Measurements from ENCODE around the gene DST. TPM values are rescaled to one million over a fixed set of nuclear protein-coding genes. Genes with fewer than 3 reads are reported as not detected.
A peak's percentile ranks its signal among the peaks of the same experiment; 100 is the strongest.

The DST gene
- total RNA-seq, 1 experiment from 2014 or later = 76.0 TPM

- CTCF ChIA-PET = no interaction called here
- H3K27ac Mint-ChIP-seq (ENCODE audit: unreplicated experiment) = no peak overlapping the region
- TF ChIP-seq, protein P1, sequence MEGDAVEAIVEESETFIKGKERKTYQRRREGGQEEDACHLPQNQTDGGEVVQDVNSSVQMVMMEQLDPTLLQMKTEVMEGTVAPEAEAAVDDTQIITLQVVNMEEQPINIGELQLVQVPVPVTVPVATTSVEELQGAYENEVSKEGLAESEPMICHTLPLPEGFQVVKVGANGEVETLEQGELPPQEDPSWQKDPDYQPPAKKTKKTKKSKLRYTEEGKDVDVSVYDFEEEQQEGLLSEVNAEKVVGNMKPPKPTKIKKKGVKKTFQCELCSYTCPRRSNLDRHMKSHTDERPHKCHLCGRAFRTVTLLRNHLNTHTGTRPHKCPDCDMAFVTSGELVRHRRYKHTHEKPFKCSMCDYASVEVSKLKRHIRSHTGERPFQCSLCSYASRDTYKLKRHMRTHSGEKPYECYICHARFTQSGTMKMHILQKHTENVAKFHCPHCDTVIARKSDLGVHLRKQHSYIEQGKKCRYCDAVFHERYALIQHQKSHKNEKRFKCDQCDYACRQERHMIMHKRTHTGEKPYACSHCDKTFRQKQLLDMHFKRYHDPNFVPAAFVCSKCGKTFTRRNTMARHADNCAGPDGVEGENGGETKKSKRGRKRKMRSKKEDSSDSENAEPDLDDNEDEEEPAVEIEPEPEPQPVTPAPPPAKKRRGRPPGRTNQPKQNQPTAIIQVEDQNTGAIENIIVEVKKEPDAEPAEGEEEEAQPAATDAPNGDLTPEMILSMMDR (IDR thresholded peaks at IDR 0.05; ENCODE audit: insufficient read depth in 1 of 2, low read depth in 1 of 2, low read length in 1 of 2, severe bottlenecking in 1 of 2, unreplicated experiment in 1 of 2) = no peak
- H3K4me3 ChIP-seq (ENCODE audit: low read depth, low read length) = no peak overlapping the region
- no peaks in the 10 kb centered on the region for H3K9me3 Mint-ChIP-seq (ENCODE audit: unreplicated experiment)
- peaks cover 23% of the 10 kb centered on the region for H3K36me3 Mint-ChIP-seq (ENCODE audit: insufficient read depth, unreplicated experiment)
- BruUV-seq (replicated peaks) = no TSS peak
- POLR2A ChIA-PET = interaction anchor here (0.6 kb wide), 1 partner anchor 129 kb away, joined by 4 read pairs; no protein-coding TSS in a partner anchor
- DNase-seq = no peak
- H3K9me3 ChIP-seq = no peaks in the 10 kb centered on the region
- no peaks in the 10 kb centered on the region for H3K27me3 Mint-ChIP-seq (ENCODE audit: insufficient read depth, unreplicated experiment)
- no peak overlapping the region for H3K4me3 Mint-ChIP-seq (ENCODE audit: unreplicated experiment)
- intact Hi-C loops (cut with micrococcal nuclease; ENCODE audit: unreplicated experiment) = loop anchor here (2.0 to 5.0 kb wide), 3 partner anchors 108 to 125 kb away; no protein-coding TSS in a partner anchor
- peaks cover 2% of the 10 kb centered on the region; the same call in 1 of the 2 replicates for H3K36me3 ChIP-seq (ENCODE audit: control insufficient read depth, insufficient read depth, low read length)
- no peaks in the 10 kb centered on the region for H3K27me3 ChIP-seq (replicated peaks; ENCODE audit: control insufficient read depth, insufficient read depth, low read length)
- peaks cover 20% of the 10 kb centered on the region for H3K4me1 ChIP-seq
- H3K4me1 Mint-ChIP-seq (ENCODE audit: low read depth, unreplicated experiment) = peaks cover 12% of the 10 kb centered on the region
These were observed 158.8 kb downstream of the DST start for GRCh38 chr6:56483929-56484328.

DNA sequence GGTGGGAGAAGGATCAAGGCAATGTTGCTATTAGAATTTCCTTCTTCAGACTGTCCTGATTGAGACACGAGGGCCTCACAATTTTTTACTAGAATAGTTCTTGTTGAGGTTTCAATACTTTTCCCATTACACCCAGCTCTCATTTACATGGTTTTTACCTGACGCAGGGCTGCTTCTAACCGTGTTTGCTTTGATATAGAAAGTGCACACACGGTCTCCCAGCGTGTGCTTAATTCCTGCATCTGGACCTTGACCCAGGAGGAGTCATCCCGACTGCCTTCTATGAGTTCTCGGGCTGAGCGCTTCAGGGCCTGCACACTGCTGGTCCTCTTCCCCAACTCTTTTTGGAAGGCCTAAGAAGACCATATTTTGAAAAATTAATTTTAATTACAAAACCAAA, 160.2 kb downstream of the DST start:
- no TSS peak for BruUV-seq (replicated peaks)
- peak; percentile 51 to 52 for DNase-seq
- TF ChIP-seq, protein P1 (IDR thresholded peaks at IDR 0.05; ENCODE audit: insufficient read depth in 1 of 2, low read depth in 1 of 2, low read length in 1 of 2, severe bottlenecking in 1 of 2, unreplicated experiment in 1 of 2) = no peak
- Mint-ChIP-seq H3K36me3 (ENCODE audit: insufficient read depth, unreplicated experiment) (peaks cover 33% of the 10 kb centered on the region), H3K27ac (ENCODE audit: unreplicated experiment) (peak overlapping the region; percentile 48), H3K9me3 (ENCODE audit: unreplicated experiment) (no peaks in the 10 kb centered on the region), H3K27me3 (ENCODE audit: insufficient read depth, unreplicated experiment) (no peaks in the 10 kb centered on the region), H3K4me3 (ENCODE audit: unreplicated experiment) (peak overlapping the region; percentile 63), H3K4me1 (ENCODE audit: low read depth, unreplicated experiment) (peaks cover 12% of the 10 kb centered on the region)
- peaks cover 2% of the 10 kb centered on the region; the same call in 1 of the 2 replicates for H3K36me3 ChIP-seq (ENCODE audit: control insufficient read depth, insufficient read depth, low read length)
- POLR2A ChIA-PET = no interaction called here
- no peaks in the 10 kb centered on the region for H3K9me3 ChIP-seq
- H3K4me1 ChIP-seq = peaks cover 20% of the 10 kb centered on the region
- no peaks in the 10 kb centered on the region for H3K27me3 ChIP-seq (replicated peaks; ENCODE audit: control insufficient read depth, insufficient read depth, low read length)
- intact Hi-C loops (cut with micrococcal nuclease; ENCODE audit: unreplicated experiment) = loop anchor here (2.0 to 5.0 kb wide), 3 partner anchors 110 to 124 kb away; no protein-coding TSS in a partner anchor
- CTCF ChIA-PET = no interaction called here
- H3K4me3 ChIP-seq (ENCODE audit: low read depth, low read length) = no peak overlapping the region

DNA sequence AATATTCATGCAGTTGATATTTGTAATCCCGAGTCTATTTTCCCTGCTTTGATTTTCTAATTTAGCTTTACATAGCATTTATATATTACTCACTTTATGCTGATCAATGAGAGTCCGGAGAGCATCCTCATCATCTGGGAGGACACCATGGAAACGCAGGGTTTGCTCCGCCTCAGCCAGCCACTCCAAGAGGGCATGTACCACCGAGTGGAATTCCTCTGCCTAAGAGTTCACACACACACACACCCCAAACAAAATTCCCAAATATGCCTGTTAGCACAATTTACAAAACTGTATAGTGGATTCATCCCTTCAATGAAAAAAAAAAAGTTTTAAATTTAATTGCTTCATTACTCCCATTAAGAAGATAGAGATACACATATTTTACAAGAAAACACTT, 160.7 kb downstream of the DST start:
- CTCF ChIA-PET = no interaction called here
- no peak overlapping the region for H3K4me3 ChIP-seq (ENCODE audit: low read depth, low read length)

More for the DNA sequence above, 160.7 kb downstream of the DST start:
- DNase-seq = no peak
- H3K4me3 Mint-ChIP-seq (ENCODE audit: unreplicated experiment) = no peak overlapping the region
- no peak overlapping the region for H3K27ac Mint-ChIP-seq (ENCODE audit: unreplicated experiment)
- TF ChIP-seq, protein P1 (IDR thresholded peaks at IDR 0.05; ENCODE audit: insufficient read depth in 1 of 2, low read depth in 1 of 2, low read length in 1 of 2, severe bottlenecking in 1 of 2, unreplicated experiment in 1 of 2) = no peak
- H3K36me3 Mint-ChIP-seq (ENCODE audit: insufficient read depth, unreplicated experiment) = peaks cover 33% of the 10 kb centered on the region
- H3K36me3 ChIP-seq (ENCODE audit: control insufficient read depth, insufficient read depth, low read length) = peaks cover 2% of the 10 kb centered on the region; the same call in 1 of the 2 replicates
- no peaks in the 10 kb centered on the region for H3K9me3 Mint-ChIP-seq (ENCODE audit: unreplicated experiment)
- no peaks in the 10 kb centered on the region for H3K27me3 ChIP-seq (replicated peaks; ENCODE audit: control insufficient read depth, insufficient read depth, low read length)
- H3K4me1 ChIP-seq = peaks cover 20% of the 10 kb centered on the region
- POLR2A ChIA-PET = no interaction called here
- no peaks in the 10 kb centered on the region for H3K9me3 ChIP-seq
- intact Hi-C loops (cut with micrococcal nuclease; ENCODE audit: unreplicated experiment) = loop anchor here (2.0 to 5.0 kb wide), 3 partner anchors 110 to 123 kb away; no protein-coding TSS in a partner anchor
- no TSS peak for BruUV-seq (replicated peaks)
- H3K27me3 Mint-ChIP-seq (ENCODE audit: insufficient read depth, unreplicated experiment) = no peaks in the 10 kb centered on the region
- H3K4me1 Mint-ChIP-seq (ENCODE audit: low read depth, unreplicated experiment) = peaks cover 12% of the 10 kb centered on the region

All from Caco-2 (cell line).